Measurements from ENCODE around the gene RPS6KC1.

DNA sequence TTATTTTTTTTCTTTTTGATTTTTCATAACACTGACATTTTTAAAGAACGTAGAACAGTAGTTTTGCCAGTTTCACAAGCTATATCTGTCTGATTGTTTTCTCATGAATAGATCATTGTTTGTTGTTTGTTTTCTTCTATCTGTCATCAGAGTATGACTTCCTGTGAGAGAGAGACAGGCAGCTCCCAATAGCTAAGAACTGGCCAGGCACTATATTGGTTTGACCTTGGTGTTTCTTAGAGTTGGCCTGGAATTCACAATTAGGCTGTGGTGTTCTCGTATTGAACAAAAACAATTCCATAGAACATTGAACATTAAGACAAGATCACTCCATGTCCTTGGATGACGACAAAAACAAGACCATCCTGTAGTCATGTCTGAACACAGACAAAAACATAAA is 43.4 kb downstream of the RPS6KC1 start:
- TF ChIP-seq POLR2A (IDR thresholded peaks at IDR 0.05), result no peak
- TF ChIP-seq, protein P1, sequence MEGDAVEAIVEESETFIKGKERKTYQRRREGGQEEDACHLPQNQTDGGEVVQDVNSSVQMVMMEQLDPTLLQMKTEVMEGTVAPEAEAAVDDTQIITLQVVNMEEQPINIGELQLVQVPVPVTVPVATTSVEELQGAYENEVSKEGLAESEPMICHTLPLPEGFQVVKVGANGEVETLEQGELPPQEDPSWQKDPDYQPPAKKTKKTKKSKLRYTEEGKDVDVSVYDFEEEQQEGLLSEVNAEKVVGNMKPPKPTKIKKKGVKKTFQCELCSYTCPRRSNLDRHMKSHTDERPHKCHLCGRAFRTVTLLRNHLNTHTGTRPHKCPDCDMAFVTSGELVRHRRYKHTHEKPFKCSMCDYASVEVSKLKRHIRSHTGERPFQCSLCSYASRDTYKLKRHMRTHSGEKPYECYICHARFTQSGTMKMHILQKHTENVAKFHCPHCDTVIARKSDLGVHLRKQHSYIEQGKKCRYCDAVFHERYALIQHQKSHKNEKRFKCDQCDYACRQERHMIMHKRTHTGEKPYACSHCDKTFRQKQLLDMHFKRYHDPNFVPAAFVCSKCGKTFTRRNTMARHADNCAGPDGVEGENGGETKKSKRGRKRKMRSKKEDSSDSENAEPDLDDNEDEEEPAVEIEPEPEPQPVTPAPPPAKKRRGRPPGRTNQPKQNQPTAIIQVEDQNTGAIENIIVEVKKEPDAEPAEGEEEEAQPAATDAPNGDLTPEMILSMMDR (IDR thresholded peaks at IDR 0.05), result no peak

All from tibial nerve (tissue), 3 donors.